Thymus (tissue), 11 donors: ENCODE results near the gene CD93. TPM values are rescaled to one million over a fixed set of nuclear protein-coding genes. Genes with fewer than 3 reads are reported as not detected.

Source experiments
- DNase-seq, 9 donors: peaks; one replicate each; pipeline ENCODE4 v3.0.0-alpha.2; 2013; ENCODE audit warnings: low spot score in 9 of 9, low read depth in 6 of 9, missing footprints in 1 of 9
- H3K27ac ChIP-seq, 2 donors: one replicate each; pipeline ENCODE4 v1.5.1; 2013; ENCODE audit warnings: control low read depth in 1 of 2, low read depth in 1 of 2, low read length in 1 of 2, mild to moderate bottlenecking in 1 of 2, moderate library complexity in 1 of 2
- H3K27me3 ChIP-seq, 2 donors: one replicate each; pipeline ENCODE4 v1.5.1; 2013; ENCODE audit warnings: low read length in 1 of 2; ENCODE audit not compliant: control insufficient read depth in 2 of 2, insufficient read depth in 1 of 2
- H3K36me3 ChIP-seq, 2 donors: one replicate each; pipeline ENCODE4 v1.5.1; 2013; ENCODE audit warnings: low read length in 1 of 2, mild to moderate bottlenecking in 1 of 2, moderate library complexity in 1 of 2; ENCODE audit not compliant: control insufficient read depth in 2 of 2, insufficient read depth in 2 of 2
- H3K4me1 ChIP-seq, 2 donors: one replicate each; pipeline ENCODE4 v1.5.1; 2013; ENCODE audit warnings: low read length in 2 of 2; ENCODE audit not compliant: control insufficient read depth in 2 of 2, insufficient read depth in 2 of 2
- H3K4me3 ChIP-seq, 2 donors: one replicate each; pipeline ENCODE4 v1.5.1; 2013; ENCODE audit warnings: low read length in 2 of 2, control low read depth in 1 of 2, mild to moderate bottlenecking in 1 of 2
- H3K9me3 ChIP-seq, 2 donors: one replicate each; pipeline ENCODE4 v1.5.1; 2013; ENCODE audit warnings: low read length in 1 of 2, mild to moderate bottlenecking in 1 of 2; ENCODE audit not compliant: control insufficient read depth in 2 of 2, insufficient read depth in 1 of 2
- WGBS: extraction: QIAGEN DNeasy Blood & Tissue Kit; methylation state at CpG from one replicate; pipeline ENCODE4 v1.1.7; 2013; 5-methylcytosine and 5-hydroxymethylcytosine counted together
- polyA plus RNA-seq: library from polyadenylated mRNA; stranded (reverse); fragments of 200-250 nt; gene quantifications from one replicate; pipeline ENCODE4 v1.2.3, GENCODE V29; 2013
- total RNA-seq: library from RNA; stranded (reverse); fragments of 120-200 nt; gene quantifications from one replicate; pipeline ENCODE4 v1.2.4, GENCODE V29; 2013
- donor health status: healthy.

Gene CD93
- total and polyA plus RNA-seq, 2 donors, result 16.4 to 19.8 TPM

DNA sequence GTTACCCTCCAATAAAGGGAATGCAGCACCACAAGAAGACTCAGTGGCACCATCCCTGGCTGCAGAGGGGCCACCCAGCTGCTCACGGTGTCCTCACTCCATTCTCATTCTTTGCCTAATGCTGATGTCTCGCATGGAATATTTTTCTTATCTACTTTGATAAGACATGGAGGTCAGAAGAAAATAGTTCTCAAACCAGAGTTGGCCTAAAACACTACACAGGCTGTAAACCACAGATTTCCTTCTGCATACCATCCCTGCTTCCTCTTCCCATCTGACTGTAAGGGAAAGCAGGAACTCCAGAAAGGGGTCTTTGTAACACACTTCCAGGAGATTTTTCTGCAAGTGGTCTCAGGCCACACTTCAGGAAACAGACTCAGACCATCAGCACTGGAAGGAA, 43.1 kb upstream of the CD93 start:
- H3K9me3 ChIP-seq, result no peaks in the 10 kb centered on the region
- peaks cover 0 to 46% of the 10 kb centered on the region in 2 donors for H3K4me1 ChIP-seq
- no peaks in the 10 kb centered on the region for H3K36me3 ChIP-seq
- H3K4me3 ChIP-seq, result no peak overlapping the region
- no peak for DNase-seq
- no peak overlapping the region for H3K27ac ChIP-seq
- 95% methylated on average over 2 of the region's 2 CpGs for WGBS
- no peaks in the 10 kb centered on the region for H3K27me3 ChIP-seq

DNA sequence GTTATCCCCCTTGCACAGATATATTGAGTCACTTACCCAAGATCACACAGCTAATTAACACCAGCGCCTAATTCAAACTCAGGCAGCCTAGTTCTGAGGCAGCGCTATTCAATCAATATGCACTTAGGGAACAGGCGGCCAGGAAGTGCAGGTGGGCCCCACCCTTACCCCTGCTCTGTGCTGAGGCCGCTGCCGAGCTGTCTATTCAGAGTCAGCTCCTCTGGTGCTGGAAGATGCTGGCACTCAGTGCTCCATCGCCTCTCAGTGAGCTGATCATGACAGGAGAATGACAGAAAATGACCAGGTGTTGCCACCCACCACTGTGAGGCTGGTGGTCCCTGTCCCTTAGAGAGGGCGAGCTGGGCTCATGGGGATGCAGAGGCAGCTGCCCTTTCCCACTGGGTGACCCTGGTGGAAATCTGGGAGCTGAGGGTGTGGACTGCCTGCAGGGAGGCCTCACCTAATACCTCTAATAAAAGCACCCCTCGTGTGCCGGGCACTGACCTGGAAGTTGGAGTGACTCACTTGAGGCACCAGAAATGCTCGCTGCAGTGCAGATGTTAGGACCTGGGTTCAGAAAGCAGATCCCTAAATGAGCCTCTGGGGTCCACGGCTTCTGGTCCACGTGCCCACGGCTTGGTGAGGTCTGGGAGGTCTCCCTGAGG, 42.5 kb upstream of the CD93 start:
- H3K9me3 ChIP-seq, result no peaks in the 10 kb centered on the region
- 90% methylated on average over 13 of the region's 13 CpGs for WGBS
- H3K4me1 ChIP-seq, result peaks cover 0 to 51% of the 10 kb centered on the region in 2 donors
- no peak overlapping the region for H3K4me3 ChIP-seq
- no peak for DNase-seq
- no peaks in the 10 kb centered on the region for H3K36me3 ChIP-seq
- H3K27ac ChIP-seq, result no peak overlapping the region
- no peaks in the 10 kb centered on the region for H3K27me3 ChIP-seq

DNA sequence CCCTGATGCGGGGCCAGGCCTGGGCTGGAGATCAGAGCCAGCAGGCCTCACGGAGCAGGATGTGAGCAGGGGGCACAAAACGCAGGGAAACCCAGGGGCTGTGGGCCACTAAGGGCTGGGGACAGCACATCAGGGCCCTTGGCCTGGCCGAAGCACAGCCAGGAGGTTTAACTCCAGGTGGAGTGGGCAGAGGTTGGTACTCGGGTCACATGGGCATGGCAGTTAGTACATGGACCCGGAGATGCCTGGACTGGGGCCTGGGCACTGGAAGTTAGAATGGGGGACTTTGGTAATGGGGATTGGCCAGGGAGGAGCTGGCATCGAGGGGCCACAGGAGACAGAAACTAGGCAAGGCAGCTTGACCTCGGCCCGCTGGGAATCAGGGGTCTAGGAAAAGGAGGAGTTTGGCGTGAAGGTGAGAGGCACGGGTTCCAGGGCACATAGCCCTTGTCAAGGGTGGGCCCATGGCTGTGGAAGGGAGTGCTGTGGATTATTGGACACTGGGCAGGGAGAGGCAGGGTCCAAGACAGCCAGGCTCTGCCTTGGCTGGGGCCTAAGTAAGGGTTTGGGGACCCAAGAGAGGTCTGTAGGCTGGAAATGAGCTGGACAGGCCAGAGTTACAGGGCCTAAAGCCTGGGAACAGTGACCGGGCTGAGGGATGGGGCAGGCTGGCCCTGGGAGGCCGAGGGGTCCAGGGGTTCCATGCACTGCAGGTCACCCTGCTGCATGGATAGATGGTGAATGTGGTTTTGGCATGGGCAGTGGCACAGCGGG, 41.6 kb upstream of the CD93 start:
- no peak overlapping the region for H3K4me3 ChIP-seq
- H3K27me3 ChIP-seq, result no peaks in the 10 kb centered on the region
- DNase-seq, result no peak
- no peaks in the 10 kb centered on the region for H3K36me3 ChIP-seq
- no peaks in the 10 kb centered on the region for H3K9me3 ChIP-seq
- peaks cover 0 to 51% of the 10 kb centered on the region in 2 donors for H3K4me1 ChIP-seq
- H3K27ac ChIP-seq, result no peak overlapping the region
- WGBS, result 97% methylated on average over 14 of the region's 14 CpGs

DNA sequence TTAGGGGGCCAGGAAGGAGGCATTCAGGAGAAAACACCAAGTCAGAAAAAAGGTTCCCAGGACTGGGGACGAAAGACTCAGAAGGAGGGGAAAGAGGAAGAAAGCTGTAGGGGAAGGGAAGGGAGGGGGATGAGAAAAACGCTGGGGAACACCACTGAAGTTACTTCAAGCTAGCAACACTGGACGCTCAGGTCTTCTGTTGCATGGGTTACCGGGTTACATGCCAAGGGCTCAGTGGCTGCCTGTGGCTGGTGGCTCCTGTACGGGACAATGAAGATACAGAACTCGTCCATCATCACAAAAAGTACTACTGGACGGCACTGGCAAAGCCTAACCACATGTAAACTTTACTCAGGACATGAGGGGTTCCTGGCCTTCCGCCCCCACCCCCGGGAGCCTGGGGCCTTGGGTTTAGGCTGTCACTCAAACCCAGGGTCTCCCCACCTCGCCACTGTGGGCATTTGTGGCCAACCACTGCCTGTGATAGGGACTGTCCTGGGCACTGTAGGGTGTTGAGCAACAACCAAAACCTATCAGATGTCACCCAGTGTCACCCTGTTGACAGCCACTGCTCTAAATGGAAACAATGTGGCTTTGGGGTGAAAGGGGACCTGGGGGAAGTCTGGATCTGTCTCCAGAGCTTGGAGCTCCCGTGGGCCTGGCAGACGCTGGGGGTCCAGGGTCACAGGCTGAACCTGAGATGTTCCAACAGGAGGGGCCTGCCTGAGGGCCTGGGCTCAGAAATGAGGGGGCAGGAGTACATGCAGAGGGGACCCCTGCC, 40.3 kb upstream of the CD93 start:
- Histone ChIP-seq H3K4me1 (peaks cover 0 to 53% of the 10 kb centered on the region in 2 donors), H3K27me3 (no peaks in the 10 kb centered on the region), H3K9me3 (no peaks in the 10 kb centered on the region), H3K36me3 (no peaks in the 10 kb centered on the region), H3K27ac (peak overlapping the region in 1 of 2 donors; percentile 51), H3K4me3 (no peak overlapping the region)
- 62% methylated on average over 12 of the region's 12 CpGs for WGBS
- no peak for DNase-seq

DNA sequence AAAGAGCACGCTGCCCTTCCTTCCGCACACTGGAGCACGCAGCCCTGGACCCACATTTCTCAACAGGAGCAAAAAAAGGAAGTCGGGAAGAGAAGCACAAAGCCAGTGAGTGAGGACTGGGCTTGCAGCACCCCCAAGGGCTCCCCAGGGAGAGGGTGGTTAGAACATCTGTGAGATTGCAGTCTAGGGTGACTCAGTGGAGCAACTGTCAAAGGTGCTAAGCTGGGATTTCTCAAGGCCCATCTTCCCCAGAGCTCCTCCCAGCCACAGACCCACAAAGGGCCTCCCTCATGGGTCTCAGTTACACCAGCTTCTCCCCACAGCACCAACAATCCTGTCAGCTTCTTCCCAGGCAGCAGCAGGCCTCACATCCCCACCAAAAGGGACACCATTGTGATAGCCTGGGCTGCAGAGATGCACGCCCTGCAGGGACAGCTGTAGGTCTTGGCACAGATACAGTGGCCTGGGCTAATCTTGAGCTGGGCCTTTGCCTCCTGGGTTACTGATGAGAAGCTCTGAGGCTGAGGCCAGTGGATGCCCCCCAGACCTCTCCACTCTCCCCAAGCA, 39.6 kb upstream of the CD93 start:
- no peak overlapping the region for H3K4me3 ChIP-seq
- WGBS, result 77% methylated on average over 5 of the region's 5 CpGs
- H3K27me3 ChIP-seq, result no peaks in the 10 kb centered on the region
- no peaks in the 10 kb centered on the region for H3K36me3 ChIP-seq
- no peak for DNase-seq
- peaks cover 5 to 57% of the 10 kb centered on the region in 2 donors for H3K4me1 ChIP-seq
- peak overlapping the region in 1 of 2 donors; percentile 37 for H3K27ac ChIP-seq
- no peaks in the 10 kb centered on the region for H3K9me3 ChIP-seq

DNA sequence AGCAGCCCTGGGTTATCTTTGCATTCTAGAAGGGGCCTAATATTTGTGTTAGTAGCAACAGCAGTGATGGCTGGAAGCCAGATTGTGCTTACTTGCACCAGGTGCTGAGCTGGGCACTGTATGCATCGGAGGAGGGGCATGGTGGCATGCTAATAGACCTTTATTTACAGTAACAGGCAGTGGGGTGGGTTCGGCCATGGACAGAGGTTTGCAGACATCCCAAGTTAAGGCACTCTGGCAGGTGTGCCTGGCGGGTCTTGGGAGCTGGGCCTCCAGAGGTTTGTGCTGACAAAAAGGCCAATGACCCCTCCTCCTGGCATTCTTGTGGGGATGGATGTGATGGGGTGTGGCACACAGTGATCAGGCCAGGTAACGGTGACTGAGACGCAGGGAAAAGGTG, 39.0 kb upstream of the CD93 start:
- no peaks in the 10 kb centered on the region for H3K9me3 ChIP-seq
- no peak overlapping the region for H3K4me3 ChIP-seq
- no peaks in the 10 kb centered on the region for H3K36me3 ChIP-seq
- H3K27ac ChIP-seq, result no peak overlapping the region
- no peaks in the 10 kb centered on the region for H3K27me3 ChIP-seq
- peaks cover 5 to 59% of the 10 kb centered on the region in 2 donors for H3K4me1 ChIP-seq
- 93% methylated on average over 5 of the region's 5 CpGs for WGBS
- no peak for DNase-seq

DNA sequence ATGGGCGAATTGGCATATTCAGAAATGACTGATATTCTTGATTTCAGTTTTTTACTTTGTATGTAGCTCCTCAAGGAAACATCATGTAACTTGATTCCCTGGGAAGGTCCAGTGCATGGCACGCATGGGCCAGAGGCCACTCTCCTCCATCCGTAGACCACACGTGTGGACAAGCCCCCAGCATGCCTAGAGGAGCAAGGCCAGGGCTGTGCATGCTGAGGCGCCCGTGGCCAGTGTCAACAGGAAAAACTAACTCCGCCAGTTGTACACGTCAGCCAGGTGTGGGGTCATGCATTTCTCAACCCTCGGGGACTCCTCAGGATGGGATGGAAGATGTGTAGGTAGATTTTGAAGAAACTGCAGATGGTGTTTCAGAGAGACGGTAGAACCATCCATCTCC, 37.8 kb upstream of the CD93 start:
- Histone ChIP-seq H3K27ac (no peak overlapping the region), H3K27me3 (no peaks in the 10 kb centered on the region), H3K4me3 (no peak overlapping the region), H3K4me1 (peaks cover 5 to 58% of the 10 kb centered on the region in 2 donors), H3K36me3 (no peaks in the 10 kb centered on the region), H3K9me3 (no peaks in the 10 kb centered on the region)
- 94% methylated on average over 10 of the region's 10 CpGs for WGBS
- DNase-seq, result no peak

DNA sequence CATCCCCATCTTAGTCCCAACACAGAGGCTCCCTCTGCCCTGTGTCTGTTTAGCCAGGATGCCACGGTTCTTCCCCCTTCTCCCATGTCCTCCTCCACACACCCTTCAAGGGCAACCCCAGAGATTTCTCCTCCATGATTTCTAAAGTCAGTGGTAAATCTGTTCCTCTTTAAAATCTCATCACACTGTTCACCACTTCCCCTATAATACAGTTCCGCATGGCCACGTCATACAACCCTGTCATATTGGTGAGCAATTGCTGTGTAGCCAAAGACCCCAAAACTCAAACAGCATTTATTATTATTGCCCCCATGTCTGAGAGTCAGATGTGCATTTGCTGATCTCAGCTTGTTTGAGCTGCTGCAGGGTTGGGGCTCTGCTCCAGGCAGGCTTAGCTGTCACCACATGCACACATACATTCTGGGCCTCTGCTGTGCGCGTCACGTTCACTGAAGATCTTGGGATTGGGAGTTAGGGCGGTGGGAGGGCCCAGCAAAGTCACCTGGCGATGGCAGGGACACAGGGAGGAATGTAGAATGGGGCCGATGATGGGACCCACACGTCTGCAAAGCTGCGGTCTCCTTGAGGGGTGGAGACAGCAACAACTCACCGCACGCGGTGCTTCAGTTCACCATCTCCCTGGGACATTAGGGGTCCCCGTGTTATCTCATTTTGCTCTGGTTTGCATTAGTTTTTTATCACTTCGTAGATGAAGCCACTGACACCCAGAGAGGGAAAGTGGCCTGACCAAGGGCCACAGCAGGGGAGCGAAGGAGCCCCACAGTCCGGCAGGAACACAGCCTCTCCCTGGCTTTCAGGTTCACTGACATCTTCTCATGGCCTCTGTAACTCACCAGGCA, 36.9 kb upstream of the CD93 start:
- Histone ChIP-seq H3K36me3 (no peaks in the 10 kb centered on the region), H3K27ac (no peak overlapping the region), H3K9me3 (no peaks in the 10 kb centered on the region), H3K4me1 (peaks cover 5 to 50% of the 10 kb centered on the region in 2 donors), H3K4me3 (no peak overlapping the region), H3K27me3 (no peaks in the 10 kb centered on the region)
- WGBS, result 97% methylated on average over 17 of the region's 18 CpGs
- no peak for DNase-seq
